HepG2 (cell line): Measurements from ENCODE around the gene MRPL54. TPM values are rescaled to one million over a fixed set of nuclear protein-coding genes. Genes with fewer than 3 reads are reported as not detected.

Experiments used
- ARNTL ChIP-seq: sonication (generic); formaldehyde crosslinking; IDR thresholded peaks from 2 replicates; pipeline ENCODE4 v1.4.0; 2020; ENCODE audit warnings: mild to moderate bottlenecking, missing genetic modification reagents
- CENPX ChIP-seq: sonication (generic); formaldehyde crosslinking; IDR thresholded peaks from 2 replicates; pipeline ENCODE4 v1.9.0; 2021; ENCODE audit warnings: mild to moderate bottlenecking, missing genetic modification reagents, moderate library complexity
- ESRRA ChIP-seq: sonication (generic); formaldehyde crosslinking; IDR thresholded peaks from 2 replicates; pipeline ENCODE4 v1.5.1; 2020; ENCODE audit warnings: mild to moderate bottlenecking, low read depth, missing genetic modification reagents
- HNRNPK ChIP-seq: fragments of 200-400 bp; formaldehyde crosslinking; IDR thresholded peaks from 2 replicates; pipeline ENCODE4 v1.6.1; 2018; ENCODE audit warnings: low read length, low read depth, moderate library complexity, mild to moderate bottlenecking; ENCODE audit not compliant: poor library complexity, severe bottlenecking
- KDM3A ChIP-seq: IDR thresholded peaks from 2 replicates; pipeline ENCODE4 v1.6.1; 2018; ENCODE audit warnings: low read depth, missing compliant biosample characterization
- NCOA2 ChIP-seq: sonication (generic); formaldehyde crosslinking; IDR thresholded peaks from 2 replicates; pipeline ENCODE4 v1.8.0; 2022; ENCODE audit warnings: inconsistent platforms
- PCBP1 ChIP-seq: fragments of 200-400 bp; formaldehyde crosslinking; IDR thresholded peaks from 2 replicates; pipeline ENCODE4 v1.6.1; 2017; ENCODE audit warnings: mild to moderate bottlenecking, low read depth, low read length, borderline replicate concordance
- SIN3A ChIP-seq: IDR thresholded peaks from 2 replicates; pipeline ENCODE4 v1.6.1; 2011; ENCODE audit warnings: low read depth, mild to moderate bottlenecking, control low read depth, low read length, borderline replicate concordance
- SMARCE1 ChIP-seq: fragments of 450-650 bp; IDR thresholded peaks from 2 replicates; pipeline ENCODE4 v1.6.1; 2017; ENCODE audit warnings: borderline replicate concordance
- SOX5 ChIP-seq: IDR thresholded peaks from 2 replicates; pipeline ENCODE4 v1.6.1; 2016; ENCODE audit warnings: borderline replicate concordance
- SRSF1 ChIP-seq: fragments of 200-400 bp; formaldehyde crosslinking; optimal IDR thresholded peaks from 2 replicates; pipeline ENCODE3; 2017; ENCODE audit warnings: mild to moderate bottlenecking, low read depth, low read length, moderate library complexity
- TCF7L2 ChIP-seq: IDR thresholded peaks from 2 replicates; pipeline ENCODE4 v1.6.1; 2011; ENCODE audit warnings: mild to moderate bottlenecking, low read depth, low read length, moderate library complexity
- XRCC5 ChIP-seq: fragments of 200-400 bp; formaldehyde crosslinking; optimal IDR thresholded peaks from 2 replicates; pipeline ENCODE3; 2017; ENCODE audit warnings: mild to moderate bottlenecking, low read length
- ZFP36 ChIP-seq: fragments of 150-350 bp; IDR thresholded peaks from 2 replicates; pipeline ENCODE4 v1.6.1; 2018; ENCODE audit warnings: borderline replicate concordance, low read length, low read depth; ENCODE audit not compliant: partially characterized antibody
- ZFX ChIP-seq: sonication (generic); formaldehyde crosslinking; IDR thresholded peaks from 2 replicates; pipeline ENCODE4 v1.4.0; 2020; ENCODE audit warnings: mild to moderate bottlenecking, low read depth, missing genetic modification reagents, moderate library complexity
- ZKSCAN5 ChIP-seq: sonication (generic); formaldehyde crosslinking; IDR thresholded peaks from 2 replicates; pipeline ENCODE4 v1.5.1; 2020; ENCODE audit warnings: mild to moderate bottlenecking, missing genetic modification reagents
- ZKSCAN8 ChIP-seq: IDR thresholded peaks from 2 replicates; pipeline ENCODE4 v1.6.1; 2016; ENCODE audit warnings: borderline replicate concordance, missing genetic modification reagents, missing compliant biosample characterization
- ZNF225 ChIP-seq: sonication (generic); formaldehyde crosslinking; IDR thresholded peaks from 2 replicates; pipeline ENCODE4 v1.4.0; 2020; ENCODE audit warnings: mild to moderate bottlenecking, missing genetic modification reagents
- ZNF264 ChIP-seq: sonication (generic); formaldehyde crosslinking; IDR thresholded peaks from 2 replicates; pipeline ENCODE4 v1.4.0; 2020; ENCODE audit warnings: missing genetic modification reagents
- ZNF703 ChIP-seq: sonication (generic); formaldehyde crosslinking; IDR thresholded peaks from 2 replicates; pipeline ENCODE4 v1.5.1; 2020; ENCODE audit warnings: missing genetic modification reagents, mild to moderate bottlenecking, moderate library complexity, borderline replicate concordance
- polyA plus RNA-seq, 8 experiments: library from polyadenylated mRNA; depleted of rRNA in 3 of 8; stranded (reverse) in 7 of 8; unstranded in 1 of 8; fragments of >200 nt; fragmentation: Illumina TruSeq in 4 of 8; extraction: Trizol in 4 of 8; gene quantifications; 2 replicates each; pipeline versions ENCODE4 v1.2.1 to v1.2.3, GENCODE V29; 2011 to 2016; ENCODE audit warnings: low read depth in 4 of 8, missing spikeins in 1 of 8, mixed read lengths in 1 of 8; ENCODE audit not compliant: insufficient read depth in 1 of 8
- total RNA-seq, 5 experiments: library from RNA; depleted of rRNA; stranded (reverse); fragments of >200 nt; fragmentation: Illumina TruSeq; extraction: Trizol; gene quantifications; 2 replicates each; pipeline ENCODE4 v1.2.3, GENCODE V29; 2016; ENCODE audit warnings: low read depth in 1 of 5
- TF ChIP-seq, protein P1 (sequence below): IDR thresholded peaks from 2 replicates; pipeline ENCODE4 v1.6.1; 2016; ENCODE audit warnings: low read depth, borderline replicate concordance
- TF ChIP-seq, protein P2 (sequence below): sonication (generic); formaldehyde crosslinking; IDR thresholded peaks from 2 replicates; pipeline ENCODE4 v1.5.0; 2020; ENCODE audit warnings: missing genetic modification reagents
- TF ChIP-seq, protein P3 (sequence below): sonication (generic); formaldehyde crosslinking; IDR thresholded peaks from 2 replicates; pipeline ENCODE4 v1.8.1; 2023; ENCODE audit warnings: mild to moderate bottlenecking, moderate library complexity, missing genetic modification reagents
- TF ChIP-seq, protein P4 (sequence below): sonication (generic); formaldehyde crosslinking; IDR thresholded peaks from 2 replicates; pipeline ENCODE4 v1.5.1; 2020; ENCODE audit warnings: missing genetic modification reagents, mild to moderate bottlenecking, borderline replicate concordance
- TF ChIP-seq, protein P5 (sequence below): sonication (generic); IDR thresholded peaks from 2 replicates; pipeline ENCODE4 v1.6.1; 2016; ENCODE audit warnings: low read depth, borderline replicate concordance

The MRPL54 gene
- total and polyA plus RNA-seq, 2 of the 13 experiments (the other 11 are each of a cell fraction or from before 2014, with no cell fraction given): 36.8 to 66.9 TPM

- TF ChIP-seq ZFP36: no peak
- TF ChIP-seq SMARCE1: no peak
- TF ChIP-seq KDM3A (CRISPR knock-in tag): no peak
- peak; percentile 78 for TF ChIP-seq ZNF225 (CRISPR knock-in tag)
- TF ChIP-seq NCOA2 (CRISPR knock-in tag): no peak
- no peak for TF ChIP-seq ZNF264 (CRISPR knock-in tag)
- no peak for TF ChIP-seq ESRRA
- TF ChIP-seq, protein P1, sequence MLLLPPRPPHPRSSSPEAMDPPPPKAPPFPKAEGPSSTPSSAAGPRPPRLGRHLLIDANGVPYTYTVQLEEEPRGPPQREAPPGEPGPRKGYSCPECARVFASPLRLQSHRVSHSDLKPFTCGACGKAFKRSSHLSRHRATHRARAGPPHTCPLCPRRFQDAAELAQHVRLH (CRISPR knock-in tag): peak; percentile 32; the same call in 1 of the 2 replicates
- TF ChIP-seq ARNTL (CRISPR knock-in tag): no peak
- TF ChIP-seq, protein P2, sequence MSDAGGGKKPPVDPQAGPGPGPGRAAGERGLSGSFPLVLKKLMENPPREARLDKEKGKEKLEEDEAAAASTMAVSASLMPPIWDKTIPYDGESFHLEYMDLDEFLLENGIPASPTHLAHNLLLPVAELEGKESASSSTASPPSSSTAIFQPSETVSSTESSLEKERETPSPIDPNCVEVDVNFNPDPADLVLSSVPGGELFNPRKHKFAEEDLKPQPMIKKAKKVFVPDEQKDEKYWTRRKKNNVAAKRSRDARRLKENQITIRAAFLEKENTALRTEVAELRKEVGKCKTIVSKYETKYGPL (CRISPR knock-in tag): no peak
- TF ChIP-seq, protein P3, sequence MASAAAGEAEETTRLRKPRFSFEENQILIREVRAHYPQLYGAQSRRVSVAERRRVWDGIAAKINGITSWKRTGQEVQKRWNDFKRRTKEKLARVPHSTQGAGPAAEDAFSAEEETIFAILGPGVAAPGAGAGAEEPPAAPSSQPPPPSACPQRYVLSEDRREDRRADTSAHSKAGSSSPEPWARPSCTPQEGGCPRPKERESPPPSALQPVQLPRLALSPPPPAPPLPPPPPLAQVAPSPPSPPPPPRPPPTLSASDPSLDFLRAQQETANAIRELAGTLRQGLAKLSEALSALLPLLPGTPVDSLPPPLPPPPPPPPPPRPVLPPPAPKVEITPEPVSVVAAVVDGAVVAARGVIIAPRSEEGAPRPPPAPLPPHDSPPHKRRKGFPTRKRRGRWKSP (CRISPR knock-in tag): 0 out of 2 replicates have a peak, but pooled peaks have one; percentile 54
- TF ChIP-seq CENPX (CRISPR knock-in tag): no peak
- TF ChIP-seq SOX5 (CRISPR knock-in tag): no peak
- TF ChIP-seq, protein P4, sequence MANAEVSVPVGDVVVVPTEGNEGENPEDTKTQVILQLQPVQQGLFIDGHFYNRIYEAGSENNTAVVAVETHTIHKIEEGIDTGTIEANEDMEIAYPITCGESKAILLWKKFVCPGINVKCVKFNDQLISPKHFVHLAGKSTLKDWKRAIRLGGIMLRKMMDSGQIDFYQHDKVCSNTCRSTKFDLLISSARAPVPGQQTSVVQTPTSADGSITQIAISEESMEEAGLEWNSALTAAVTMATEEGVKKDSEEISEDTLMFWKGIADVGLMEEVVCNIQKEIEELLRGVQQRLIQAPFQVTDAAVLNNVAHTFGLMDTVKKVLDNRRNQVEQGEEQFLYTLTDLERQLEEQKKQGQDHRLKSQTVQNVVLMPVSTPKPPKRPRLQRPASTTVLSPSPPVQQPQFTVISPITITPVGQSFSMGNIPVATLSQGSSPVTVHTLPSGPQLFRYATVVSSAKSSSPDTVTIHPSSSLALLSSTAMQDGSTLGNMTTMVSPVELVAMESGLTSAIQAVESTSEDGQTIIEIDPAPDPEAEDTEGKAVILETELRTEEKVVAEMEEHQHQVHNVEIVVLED (CRISPR knock-in tag): peak; percentile 93
- TF ChIP-seq, protein P5, sequence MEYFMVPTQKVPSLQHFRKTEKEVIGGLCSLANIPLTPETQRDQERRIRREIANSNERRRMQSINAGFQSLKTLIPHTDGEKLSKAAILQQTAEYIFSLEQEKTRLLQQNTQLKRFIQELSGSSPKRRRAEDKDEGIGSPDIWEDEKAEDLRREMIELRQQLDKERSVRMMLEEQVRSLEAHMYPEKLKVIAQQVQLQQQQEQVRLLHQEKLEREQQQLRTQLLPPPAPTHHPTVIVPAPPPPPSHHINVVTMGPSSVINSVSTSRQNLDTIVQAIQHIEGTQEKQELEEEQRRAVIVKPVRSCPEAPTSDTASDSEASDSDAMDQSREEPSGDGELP: no peak
- TF ChIP-seq ZFX (CRISPR knock-in tag): peak; percentile 75
- 0 out of 2 replicates have a peak, but pooled peaks have one; percentile 33 for TF ChIP-seq PCBP1
- peak; percentile 23 for TF ChIP-seq XRCC5
- TF ChIP-seq ZNF703 (CRISPR knock-in tag): no peak
- peak; percentile 57; the same call in 1 of the 2 replicates for TF ChIP-seq SIN3A
- no peak for TF ChIP-seq ZKSCAN5 (CRISPR knock-in tag)
- TF ChIP-seq HNRNPK: no peak
- no peak for TF ChIP-seq ZKSCAN8 (CRISPR knock-in tag)
- TF ChIP-seq SRSF1: no peak
- TF ChIP-seq TCF7L2: no peak
These were observed at the start of gene MRPL54 (continued) for GRCh38 chr19:3762501-3763459.
